GM19238 (cell line): ENCODE measurements around the gene LYSET.
"Not testable (repeated sequence)": the region's sequence is repeated elsewhere in the genome, so short reads cannot be mapped to it uniquely, and the experiment has no call there.

Source experiments
- DNase-seq: peaks from one replicate; pipeline ENCODE4 v3.0.0; 2011; ENCODE audit warnings: low spot score; ENCODE audit not compliant: insufficient read length

Gene LYSET

DNA sequence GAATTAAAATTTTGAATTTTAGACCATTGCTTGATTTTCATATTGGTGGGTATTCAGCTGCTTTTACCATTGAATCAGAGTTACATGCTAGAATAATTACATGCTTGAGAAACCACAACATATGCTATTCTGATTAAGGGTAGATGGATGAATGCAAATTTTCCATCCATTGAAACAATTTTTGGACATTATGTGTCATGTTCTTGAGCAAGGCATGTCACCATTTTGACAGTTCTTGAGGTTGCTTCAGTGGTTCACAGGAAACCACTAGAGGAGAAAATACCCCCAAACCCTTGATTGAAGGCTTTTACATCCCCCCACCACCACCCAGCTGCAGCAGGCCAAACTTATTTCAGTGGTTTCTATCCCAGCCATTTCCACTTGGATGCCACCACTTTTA lies 35.4 kb downstream of the LYSET start:
- no peak for DNase-seq

GRCh38 chr14:93223565-93223964 lies 38.4 kb downstream of the LYSET start:
- no peak for DNase-seq

DNA sequence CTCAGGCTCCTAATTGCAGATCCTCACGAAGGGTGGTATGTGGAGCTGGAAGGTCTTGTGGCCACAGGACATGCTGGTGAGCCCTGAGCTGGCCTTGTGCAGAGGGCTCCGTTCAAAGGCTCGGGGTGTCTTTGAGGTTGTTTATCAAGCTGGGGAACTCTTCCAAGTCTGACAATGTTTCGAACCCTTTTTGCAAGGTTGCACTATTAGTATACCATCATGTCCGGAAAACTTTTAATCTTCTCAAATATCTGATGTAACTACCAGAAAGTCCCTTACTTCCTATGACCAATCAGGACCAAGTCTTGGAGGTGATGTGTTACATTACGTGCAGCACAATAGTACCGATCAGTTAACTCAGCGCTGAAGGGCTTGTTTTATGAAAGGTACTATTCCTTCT lies 43.4 kb downstream of the LYSET start:
- DNase-seq = no peak

- no peak for DNase-seq
Measured at GRCh38 chr14:93230539-93230938, 45.4 kb downstream of the LYSET start.

GRCh38 chr14:93231129-93231979 lies 46.2 kb downstream of the LYSET start:
- no peak for DNase-seq

DNA sequence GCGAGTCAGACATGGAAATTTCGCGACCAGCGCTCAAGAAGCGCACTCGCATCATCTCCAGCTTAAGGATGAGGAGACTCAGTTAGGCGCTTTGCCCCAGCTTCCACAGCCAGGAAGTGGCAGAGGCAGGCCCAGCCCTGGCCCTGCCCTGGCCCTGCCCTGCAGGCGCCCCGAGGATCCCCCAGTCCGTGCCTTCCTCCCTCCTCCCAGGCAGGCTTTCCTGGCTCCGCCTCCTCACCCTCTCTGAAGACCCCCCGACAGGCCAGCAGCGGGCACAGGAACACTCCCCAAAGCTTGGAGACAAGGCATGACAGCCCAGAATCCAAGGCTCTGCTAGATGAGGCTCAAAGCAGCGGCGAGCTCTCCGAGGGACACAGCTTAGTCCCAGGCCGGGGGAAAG lies 47.0 kb downstream of the LYSET start:
- no peak for DNase-seq

DNA sequence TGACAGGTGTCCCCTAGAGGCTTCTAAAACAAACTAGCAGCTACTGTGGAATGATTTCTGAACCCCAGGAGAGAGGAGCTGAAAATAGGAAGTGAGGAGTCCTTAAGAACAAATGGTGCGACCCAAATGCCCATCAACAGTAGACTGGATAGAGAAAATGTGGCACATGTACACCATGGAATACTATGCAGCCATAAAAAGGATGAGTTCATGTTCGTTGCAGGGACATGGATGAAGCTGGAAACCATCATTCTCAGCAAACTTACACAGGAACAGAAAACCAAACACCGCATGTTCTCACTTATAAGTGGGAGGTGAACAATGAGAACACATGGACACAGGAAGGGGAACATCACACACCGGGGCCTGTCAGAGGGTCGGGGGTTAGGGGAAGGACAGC lies 48.0 kb downstream of the LYSET start:
- not testable (repeated sequence) for DNase-seq

GRCh38 chr14:93234798-93235197 lies 49.7 kb downstream of the LYSET start:
- DNase-seq = no peak
